GM19238 (cell line): Measurements from ENCODE around the gene ZNF750.

ENCODE experiments used
- DNase-seq: peaks from one replicate; pipeline ENCODE4 v3.0.0; 2011; ENCODE audit warnings: low spot score; ENCODE audit not compliant: insufficient read length

Gene ZNF750

DNA sequence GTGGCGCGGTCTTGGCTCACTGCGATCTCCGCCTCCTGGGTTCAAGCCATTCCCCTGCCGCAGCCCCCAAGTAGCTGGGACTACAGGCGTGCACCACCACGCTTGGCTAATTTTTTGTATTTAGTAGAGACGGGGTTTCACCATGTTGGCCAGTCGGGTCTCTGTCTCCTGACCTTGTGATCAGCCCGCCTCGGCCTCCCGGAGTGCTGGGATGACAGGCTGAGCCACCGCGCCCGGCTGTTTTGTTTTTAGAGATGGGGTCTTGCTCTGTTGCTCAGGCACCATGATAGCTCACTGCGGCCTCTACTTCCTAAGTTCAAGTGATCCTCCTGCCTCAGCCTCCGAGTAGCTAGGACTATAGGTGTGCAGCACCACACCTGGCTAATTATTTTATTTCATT is 27.2 kb downstream of the ZNF750 start:
- DNase-seq = no peak

- no peak for DNase-seq
These were observed 27.8 kb downstream of the ZNF750 start for GRCh38 chr17:82812058-82812457.

GRCh38 chr17:82810644-82811430 is 29.0 kb downstream of the ZNF750 start:
- DNase-seq = no peak

GRCh38 chr17:82808921-82809905 is 30.6 kb downstream of the ZNF750 start:
- DNase-seq = no peak

DNA sequence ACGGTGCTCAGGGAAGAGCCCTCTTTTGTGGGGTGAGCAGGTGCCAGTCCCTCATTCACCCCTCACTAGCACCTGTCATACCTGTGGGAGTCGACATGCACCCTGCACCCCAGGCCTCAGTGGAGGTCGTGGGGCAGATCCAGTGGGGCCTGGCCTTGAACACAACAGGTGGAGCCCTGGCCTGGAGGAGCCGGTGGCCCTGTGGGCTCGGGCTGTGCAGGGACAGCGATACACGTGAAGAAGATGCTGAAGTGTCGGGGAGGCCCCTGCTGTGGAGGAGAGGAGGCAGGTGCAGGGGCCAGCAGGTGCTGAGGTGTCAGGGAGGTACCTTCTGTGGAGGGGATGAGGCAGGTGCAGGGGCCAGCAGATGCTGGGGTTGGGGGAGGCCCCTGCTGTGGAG is 31.8 kb downstream of the ZNF750 start:
- DNase-seq = no peak

- no peak for DNase-seq
These were observed 32.3 kb downstream of the ZNF750 start for GRCh38 chr17:82807562-82807961.

GRCh38 chr17:82807101-82807500 is 32.7 kb downstream of the ZNF750 start:
- no peak for DNase-seq

GRCh38 chr17:82806645-82807044 is 33.2 kb downstream of the ZNF750 start:
- no peak for DNase-seq

GRCh38 chr17:82805823-82806222 is 34.0 kb downstream of the ZNF750 start:
- DNase-seq = no peak

DNA sequence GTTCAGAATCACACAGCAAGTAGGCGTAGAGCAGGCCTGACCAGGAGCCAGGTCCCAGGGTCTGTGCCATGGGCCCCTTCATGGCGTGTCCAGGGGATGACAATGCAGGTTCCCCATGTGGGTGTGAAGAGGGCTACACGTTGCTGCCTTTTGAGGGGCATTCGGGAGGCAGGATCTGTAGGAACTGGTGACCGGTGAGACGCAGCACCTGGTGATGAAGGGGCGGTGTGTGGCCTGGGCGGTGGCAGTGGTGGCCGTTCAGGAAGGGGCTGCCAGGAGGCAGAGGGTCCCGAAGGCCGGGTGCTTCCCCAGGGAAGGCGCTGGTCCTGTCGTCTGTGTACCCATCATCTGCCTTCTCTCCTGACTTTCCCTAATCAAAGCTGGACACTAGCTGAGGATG is 34.6 kb downstream of the ZNF750 start:
- no peak for DNase-seq

DNA sequence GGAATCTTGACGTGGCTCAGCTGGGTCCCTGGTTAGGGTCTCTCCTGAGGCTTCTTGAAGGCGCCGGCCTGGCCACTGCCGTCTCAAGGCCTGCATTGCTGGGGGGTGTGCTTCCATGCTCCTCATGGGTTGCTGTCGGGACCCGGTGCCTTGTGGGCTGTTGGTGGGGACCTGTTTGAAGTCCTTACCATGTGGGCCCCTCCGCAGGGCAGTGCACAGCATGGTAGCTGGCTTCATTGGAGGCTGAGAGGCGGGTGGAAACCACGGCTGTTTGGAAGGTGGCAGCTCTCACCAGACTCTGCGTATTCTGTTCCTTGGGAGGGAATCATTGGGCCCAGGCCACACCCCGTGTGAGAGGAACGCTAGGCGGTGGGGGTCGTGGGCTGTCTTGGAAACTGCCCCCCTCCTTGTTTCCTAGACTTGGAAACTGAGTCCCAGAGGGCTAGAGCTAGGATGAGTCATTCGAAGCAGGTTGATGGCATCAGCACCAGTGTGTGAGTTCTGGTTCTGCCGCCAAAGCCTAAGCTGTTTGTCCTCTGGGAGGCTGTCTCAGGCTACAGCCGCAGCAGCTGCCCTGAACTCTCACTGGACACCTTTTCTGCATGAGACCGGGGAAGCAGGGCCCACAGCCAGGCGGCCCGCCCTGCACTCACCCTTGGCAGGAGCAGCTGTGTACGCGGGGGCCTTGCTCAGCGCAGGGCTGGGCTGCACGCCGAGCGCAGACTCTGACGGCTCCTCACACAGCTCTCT is 35.2 kb downstream of the ZNF750 start:
- no peak for DNase-seq

- DNase-seq = no peak
These were observed 36.2 kb downstream of the ZNF750 start for GRCh38 chr17:82803606-82804005.

DNA sequence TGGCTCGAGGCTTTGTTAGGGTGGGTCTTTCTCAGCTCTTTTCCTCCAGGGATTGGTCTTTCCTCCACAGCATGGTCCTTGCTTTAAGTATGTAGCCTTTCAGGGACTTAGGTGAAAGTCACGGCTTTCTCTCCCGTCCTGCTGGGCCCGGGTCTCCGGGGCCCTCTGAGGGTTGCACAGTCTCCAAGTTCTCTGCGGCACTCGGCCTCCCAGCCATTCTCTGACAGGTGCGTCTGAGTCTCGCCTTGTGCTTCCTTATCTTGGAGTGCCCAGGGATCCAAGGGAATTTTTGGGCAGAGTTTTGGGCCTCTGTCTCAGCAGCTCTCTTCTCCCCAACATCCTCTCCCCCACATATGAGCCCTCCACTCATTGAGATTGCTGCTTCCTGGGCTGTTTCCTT is 36.6 kb downstream of the ZNF750 start:
- no peak for DNase-seq

DNA sequence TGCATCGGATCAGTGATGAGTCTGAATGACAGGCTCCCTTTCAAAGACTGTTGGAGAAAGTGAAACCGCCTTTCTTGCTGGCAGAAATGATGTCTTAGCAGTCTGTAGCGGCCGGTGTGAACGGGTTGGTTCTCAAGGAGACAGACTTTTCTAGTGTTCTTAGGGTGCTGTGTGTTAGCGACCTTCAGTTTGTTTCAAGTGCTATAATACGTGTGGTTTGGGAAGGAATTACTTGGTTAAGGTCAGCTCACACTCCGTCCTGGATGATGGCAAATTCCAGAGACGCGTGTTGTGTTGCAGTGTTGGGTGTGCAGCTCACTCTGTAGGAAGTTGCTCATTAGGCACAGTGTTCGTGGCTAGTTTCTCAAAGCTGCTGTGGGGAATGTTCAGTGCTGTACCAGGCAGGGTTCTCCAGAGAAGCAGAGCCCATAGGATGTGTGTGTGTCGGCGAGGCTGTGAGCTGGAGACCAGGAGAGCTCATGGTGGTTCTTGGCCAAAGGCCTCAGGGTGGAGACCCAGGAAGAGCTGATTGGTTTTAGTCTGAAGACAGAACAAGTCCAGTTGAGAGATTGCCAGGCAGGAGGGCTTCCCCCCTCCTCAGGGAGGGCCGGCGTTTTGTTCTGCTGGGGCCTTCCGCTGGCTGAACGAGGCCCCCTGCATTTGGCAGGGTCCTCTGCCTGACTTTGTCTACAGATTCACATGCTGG is 37.6 kb downstream of the ZNF750 start:
- no peak for DNase-seq

- no peak for DNase-seq
These were observed 38.3 kb downstream of the ZNF750 start for GRCh38 chr17:82801377-82801970.

DNA sequence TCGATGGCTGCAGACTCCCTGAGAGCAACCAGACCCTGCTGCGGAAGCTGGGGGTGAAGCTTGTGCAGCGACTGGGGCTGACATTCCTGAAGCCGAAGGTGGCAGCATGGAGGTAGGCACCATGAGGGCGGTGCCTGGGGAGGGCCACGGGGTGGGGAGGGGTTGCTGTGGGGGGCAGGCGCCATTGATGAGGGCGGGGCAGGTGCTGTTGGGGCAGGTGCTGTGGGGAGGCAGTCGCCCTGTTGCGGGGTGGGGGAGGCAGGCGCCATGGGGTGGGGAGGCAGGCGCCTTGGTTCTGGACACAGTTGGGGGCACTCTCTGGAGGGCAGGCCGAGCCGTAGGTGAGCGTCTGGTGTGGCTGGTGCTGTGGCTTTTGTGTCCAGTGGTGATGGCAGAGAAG is 38.9 kb downstream of the ZNF750 start:
- no peak for DNase-seq

DNA sequence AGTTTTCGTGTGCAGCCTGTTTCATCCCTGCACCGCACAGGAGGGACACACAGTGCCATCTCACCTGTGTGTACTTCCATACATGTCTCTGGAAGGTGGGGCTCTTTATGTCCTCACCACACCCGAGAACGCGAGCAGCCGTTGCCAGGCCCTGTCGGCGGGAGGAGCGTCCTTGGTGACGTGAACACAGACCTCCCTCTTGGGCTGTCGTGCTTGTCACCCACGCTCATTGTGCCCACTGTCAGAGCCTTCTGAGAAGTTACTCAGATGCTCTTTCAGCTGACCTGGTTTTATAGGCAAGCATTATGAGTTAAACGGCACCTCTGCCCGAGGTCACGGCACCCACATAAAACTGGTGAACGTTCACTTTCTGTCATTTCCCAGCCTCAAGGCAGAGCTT is 40.2 kb downstream of the ZNF750 start:
- DNase-seq = no peak

GRCh38 chr17:82798752-82799151 is 41.1 kb downstream of the ZNF750 start:
- DNase-seq = no peak

DNA sequence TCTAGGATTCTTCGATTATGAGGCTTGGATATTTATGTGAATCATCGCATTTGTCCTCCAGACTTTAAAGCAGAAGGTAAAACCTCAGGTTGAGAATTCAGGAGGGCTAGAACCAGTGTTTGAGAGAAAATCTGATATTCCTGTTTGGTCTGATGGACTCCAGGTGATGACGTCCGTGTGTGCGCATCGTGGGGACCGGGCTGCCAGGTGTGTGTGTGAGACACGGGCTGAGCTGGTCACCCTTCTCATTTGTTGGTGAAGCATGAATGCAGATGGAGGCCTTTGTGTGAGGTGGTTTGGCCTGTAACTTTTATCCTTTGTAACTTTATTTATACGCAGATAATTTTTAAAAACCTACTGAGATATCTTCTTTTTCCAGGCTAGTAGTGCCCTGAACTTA is 42.8 kb downstream of the ZNF750 start:
- no peak for DNase-seq

DNA sequence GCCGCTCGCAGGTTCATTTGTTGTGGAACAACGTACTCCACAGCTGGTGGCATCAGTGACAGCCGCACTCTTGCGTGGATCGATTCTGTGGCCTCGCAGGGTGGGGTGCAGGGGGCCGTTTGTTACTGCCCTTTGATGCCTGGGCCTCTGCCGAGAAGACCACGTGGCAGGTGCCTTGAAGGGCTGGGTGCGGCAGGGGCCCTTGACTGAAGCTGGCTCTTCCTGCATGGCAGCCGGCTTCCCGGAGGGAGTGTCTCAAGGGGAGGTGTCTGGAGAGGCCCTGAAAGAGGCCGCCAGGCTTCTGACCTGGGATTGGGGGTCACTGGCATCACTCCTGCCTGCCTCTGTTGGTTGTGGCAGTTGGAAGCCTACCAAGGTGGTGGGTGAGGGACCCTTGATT is 44.2 kb downstream of the ZNF750 start:
- no peak for DNase-seq
